NT2/D1 (cell line): ENCODE data around the gene IL22RA2.

Source experiments
- DNase-seq: peaks from one replicate; pipeline ENCODE4 v3.0.0-alpha.2; 2011; ENCODE audit warnings: low read depth, low spot score
- H3K27me3 ChIP-seq: 2 replicates; pipeline ENCODE4 v1.6.0; 2011; ENCODE audit warnings: mild to moderate bottlenecking; ENCODE audit not compliant: insufficient read length, insufficient read depth
- H3K36me3 ChIP-seq: 2 replicates; pipeline ENCODE4 v1.6.1; 2011; ENCODE audit warnings: mild to moderate bottlenecking, low read length, mixed read lengths; ENCODE audit not compliant: insufficient read depth, insufficient read length
- H3K4me1 ChIP-seq: 2 replicates; pipeline ENCODE4 v1.5.1; 2011; ENCODE audit not compliant: insufficient read depth, insufficient read length
- H3K4me3 ChIP-seq: 2 replicates; pipeline ENCODE4 v1.5.1; 2011; ENCODE audit warnings: low read depth; ENCODE audit not compliant: insufficient read length
- H3K9ac ChIP-seq: 2 replicates; pipeline ENCODE4 v1.6.0; 2011; ENCODE audit warnings: low read depth; ENCODE audit not compliant: insufficient read length
- H3K9me3 ChIP-seq: 2 replicates; pipeline ENCODE4 v1.5.1; 2011; ENCODE audit warnings: mild to moderate bottlenecking, low read length; ENCODE audit not compliant: insufficient read depth
- SUZ12 ChIP-seq: IDR thresholded peaks from 2 replicates; pipeline ENCODE4 v1.6.1; 2011; ENCODE audit not compliant: insufficient read length, insufficient read depth; ENCODE audit errors: extremely low read depth
- YY1 ChIP-seq: IDR thresholded peaks from 2 replicates; pipeline ENCODE4 v1.6.1; 2011; ENCODE audit not compliant: insufficient read length, insufficient read depth
- ZNF274 ChIP-seq: IDR thresholded peaks from 2 replicates; pipeline ENCODE4 v1.6.1; 2011; ENCODE audit warnings: mild to moderate bottlenecking, low read depth, low read length

Gene IL22RA2

DNA sequence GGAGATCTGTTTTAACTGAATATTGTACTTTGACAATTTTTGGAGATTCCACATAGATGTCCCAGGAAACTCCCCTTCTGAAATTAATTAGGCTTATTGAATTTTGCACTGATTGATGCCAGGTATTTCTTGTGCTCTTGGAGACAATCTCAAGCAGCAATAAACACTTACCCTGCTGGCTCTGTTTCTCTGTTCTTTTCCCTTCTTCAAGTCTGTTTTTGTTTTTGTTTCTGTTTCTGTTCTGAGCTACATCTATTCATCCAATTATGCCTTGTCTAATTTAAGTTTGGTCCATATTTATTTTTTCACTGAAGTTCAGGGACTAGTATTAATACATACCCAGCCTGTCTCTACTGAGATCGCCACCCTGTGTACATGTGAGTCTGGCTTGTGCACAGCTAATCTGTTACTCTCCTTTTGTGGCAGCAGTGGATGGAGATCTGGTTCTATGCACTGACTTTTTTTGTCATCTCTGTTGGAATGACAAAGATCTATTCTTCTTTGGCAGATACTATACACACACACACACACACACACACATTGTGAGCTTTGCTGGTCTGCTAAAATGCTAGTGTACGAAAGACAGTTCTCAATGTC, 51.9 kb downstream of the IL22RA2 start:
- no peak overlapping the region for H3K9ac ChIP-seq
- H3K27me3 ChIP-seq = no peaks in the 10 kb centered on the region
- H3K9me3 ChIP-seq = peaks cover 12% of the 10 kb centered on the region
- no peak overlapping the region for H3K4me3 ChIP-seq
- TF ChIP-seq YY1 (no peak), SUZ12 (no peak), ZNF274 (no peak)
- DNase-seq = no peak
- no peaks in the 10 kb centered on the region for H3K36me3 ChIP-seq
- H3K4me1 ChIP-seq = no peaks in the 10 kb centered on the region

DNA sequence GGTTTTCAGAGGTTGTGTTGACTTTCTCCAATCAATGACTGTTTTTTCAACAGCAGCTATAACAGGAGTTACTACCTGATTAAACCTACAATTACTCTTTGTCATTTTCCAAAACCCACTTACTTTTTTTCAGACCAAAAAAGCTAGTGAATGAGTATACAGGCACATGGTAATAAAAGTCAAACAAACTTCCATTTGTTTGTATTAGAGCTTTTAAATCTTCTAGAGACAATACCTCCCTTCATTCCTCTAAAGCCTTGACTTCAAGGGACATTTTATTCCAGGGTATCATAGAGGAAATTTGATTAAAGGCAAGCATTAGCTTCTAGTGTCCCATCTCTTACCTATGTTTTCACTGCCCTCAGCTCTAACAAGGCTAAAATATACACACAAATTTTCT, 52.7 kb downstream of the IL22RA2 start:
- Histone ChIP-seq H3K9me3 (peaks cover 12% of the 10 kb centered on the region), H3K9ac (no peak overlapping the region), H3K36me3 (no peaks in the 10 kb centered on the region), H3K27me3 (no peaks in the 10 kb centered on the region), H3K4me3 (no peak overlapping the region), H3K4me1 (no peaks in the 10 kb centered on the region)
- no peak for TF ChIP-seq YY1
- TF ChIP-seq SUZ12 = no peak
- TF ChIP-seq ZNF274 = no peak
- no peak for DNase-seq

DNA sequence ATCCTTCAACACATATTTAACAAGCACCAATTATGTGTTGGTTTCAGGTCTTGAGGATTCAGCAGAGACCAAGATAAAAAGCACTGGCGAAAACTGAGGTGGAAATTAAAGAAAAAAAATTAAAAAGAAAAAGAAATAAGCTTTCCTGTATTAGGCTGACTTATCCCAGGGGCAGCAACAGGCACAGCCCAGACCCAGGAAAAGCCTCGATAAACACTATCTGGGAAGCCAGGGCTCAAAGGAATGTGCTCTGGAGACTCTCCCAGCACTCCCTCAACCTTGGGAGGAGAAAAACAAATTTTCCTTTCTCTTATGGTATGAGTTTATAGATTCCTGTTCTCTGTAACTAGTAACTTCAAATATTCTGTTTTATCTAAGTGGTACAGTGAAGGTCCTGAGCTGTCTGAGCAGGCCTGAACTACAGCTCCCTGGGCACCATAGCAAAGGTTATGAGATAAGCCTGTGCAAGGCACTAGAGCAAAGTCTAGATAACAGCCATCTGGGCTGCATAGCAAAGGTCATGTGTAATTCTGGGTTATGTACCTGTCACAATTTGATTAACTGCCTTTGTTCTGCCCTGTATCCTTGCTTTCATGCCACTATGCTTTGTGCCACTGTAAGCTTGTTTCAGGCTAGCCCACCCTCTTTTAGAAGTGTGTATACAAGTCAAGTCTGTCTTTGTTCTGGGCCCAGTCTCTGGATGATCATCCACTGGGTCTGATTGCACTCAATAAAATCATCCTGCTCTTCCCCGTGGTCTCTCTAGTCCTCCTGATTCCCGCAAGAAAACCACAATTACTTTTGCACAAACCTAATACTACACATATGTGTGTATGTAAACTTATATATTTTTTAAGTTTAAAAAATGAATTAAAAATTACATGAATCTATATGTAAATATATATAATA, 54.0 kb downstream of the IL22RA2 start:
- TF ChIP-seq YY1 = no peak
- no peak for TF ChIP-seq ZNF274
- TF ChIP-seq SUZ12 = no peak
- no peak for DNase-seq
- H3K27me3 ChIP-seq = no peaks in the 10 kb centered on the region
- H3K4me1 ChIP-seq = no peaks in the 10 kb centered on the region
- peaks cover 12% of the 10 kb centered on the region for H3K9me3 ChIP-seq
- H3K36me3 ChIP-seq = no peaks in the 10 kb centered on the region
- no peak overlapping the region for H3K9ac ChIP-seq
- no peak overlapping the region for H3K4me3 ChIP-seq

DNA sequence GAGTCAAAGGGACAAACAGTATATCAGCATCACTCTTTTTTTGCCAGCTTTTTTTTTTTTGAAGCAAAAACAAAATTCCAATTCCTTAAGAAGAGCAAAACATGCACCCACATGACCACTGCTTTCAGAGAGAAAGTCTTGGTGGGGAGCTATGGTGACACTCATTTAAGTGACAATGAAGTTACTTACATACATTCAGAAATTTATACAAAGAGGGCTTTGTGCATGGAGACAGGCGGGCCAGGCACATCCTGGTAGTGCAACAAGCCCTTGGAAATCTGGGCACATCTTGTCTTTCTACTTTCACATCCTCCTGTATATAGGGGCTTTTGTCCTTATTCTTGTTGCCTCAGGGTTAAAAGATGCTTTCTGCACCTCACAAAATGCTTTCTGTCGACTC, 55.9 kb downstream of the IL22RA2 start:
- Histone ChIP-seq H3K27me3 (no peaks in the 10 kb centered on the region), H3K9ac (no peak overlapping the region), H3K4me1 (no peaks in the 10 kb centered on the region), H3K9me3 (peaks cover 12% of the 10 kb centered on the region), H3K36me3 (no peaks in the 10 kb centered on the region), H3K4me3 (no peak overlapping the region)
- no peak for DNase-seq
- TF ChIP-seq ZNF274 (no peak), YY1 (no peak), SUZ12 (no peak)

DNA sequence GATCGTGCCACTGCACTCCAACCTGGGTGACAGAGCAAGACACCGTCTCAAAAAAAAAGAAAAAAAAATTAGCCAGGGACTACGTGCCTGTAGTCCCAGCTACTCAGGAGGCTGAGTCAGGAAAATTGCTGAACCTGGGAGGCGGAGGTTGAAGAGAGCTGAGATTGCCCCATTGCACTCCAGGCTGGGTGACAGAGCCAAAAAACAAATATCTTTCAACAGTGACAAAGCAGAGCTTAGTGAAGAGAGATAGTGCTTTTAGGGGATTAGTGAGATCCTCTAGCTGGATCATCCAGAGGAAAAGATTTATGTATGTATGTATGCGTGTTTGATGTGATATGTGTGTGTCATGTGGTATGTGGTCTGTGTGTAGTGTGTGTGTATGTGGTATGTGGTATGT, 56.6 kb downstream of the IL22RA2 start:
- Histone ChIP-seq H3K27me3 (no peaks in the 10 kb centered on the region), H3K4me1 (no peaks in the 10 kb centered on the region), H3K4me3 (no peak overlapping the region), H3K36me3 (no peaks in the 10 kb centered on the region), H3K9ac (no peak overlapping the region), H3K9me3 (peaks cover 12% of the 10 kb centered on the region)
- DNase-seq = no peak
- TF ChIP-seq YY1 = no peak
- TF ChIP-seq ZNF274 = no peak
- no peak for TF ChIP-seq SUZ12

DNA sequence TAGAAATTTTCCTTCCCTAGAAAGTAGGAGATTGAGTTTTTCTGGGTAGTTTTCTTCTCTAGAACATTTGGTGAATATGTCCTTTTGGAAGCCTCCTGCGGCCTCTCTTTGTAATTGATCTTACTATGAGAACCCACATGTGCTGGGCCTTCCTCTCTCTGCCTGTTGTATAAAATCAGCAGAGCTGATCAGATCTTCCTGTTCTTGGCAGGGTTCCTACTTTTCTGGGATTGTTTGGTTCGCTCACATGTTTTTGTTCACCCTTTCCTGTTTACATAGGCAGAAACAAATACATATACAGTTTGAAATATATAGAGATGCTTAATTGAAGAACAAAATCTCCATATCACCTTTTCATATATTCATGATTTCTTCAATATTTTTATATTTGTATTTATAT, 57.8 kb downstream of the IL22RA2 start:
- H3K4me3 ChIP-seq = no peak overlapping the region
- TF ChIP-seq YY1 (no peak), SUZ12 (no peak)
- H3K4me1 ChIP-seq = no peaks in the 10 kb centered on the region
- no peak for DNase-seq
- no peaks in the 10 kb centered on the region for H3K36me3 ChIP-seq
- H3K9ac ChIP-seq = no peak overlapping the region
- no peaks in the 10 kb centered on the region for H3K27me3 ChIP-seq
- peaks cover 12% of the 10 kb centered on the region for H3K9me3 ChIP-seq

DNA sequence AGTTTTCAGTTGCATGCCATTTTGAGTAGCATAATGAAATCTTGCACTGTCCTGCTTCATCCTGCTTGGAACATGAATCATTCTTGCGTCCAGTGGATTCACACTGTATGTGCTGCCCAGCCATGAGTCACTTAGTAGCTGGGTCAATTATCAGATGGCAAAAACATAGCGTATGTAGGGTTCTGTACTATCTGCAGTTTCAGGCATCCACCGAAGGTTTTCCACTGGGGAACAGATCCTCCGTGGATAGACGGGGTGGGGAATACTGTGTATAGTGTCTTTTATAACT, 61.4 kb downstream of the IL22RA2 start:
- no peaks in the 10 kb centered on the region for H3K4me1 ChIP-seq
- no peaks in the 10 kb centered on the region for H3K36me3 ChIP-seq
- H3K27me3 ChIP-seq = no peaks in the 10 kb centered on the region
- no peaks in the 10 kb centered on the region for H3K9me3 ChIP-seq
- DNase-seq = no peak
- H3K9ac ChIP-seq = no peak overlapping the region
- no peak overlapping the region for H3K4me3 ChIP-seq
- no peak for TF ChIP-seq YY1
- TF ChIP-seq ZNF274 = no peak
- TF ChIP-seq SUZ12 = no peak
